ENCODE measurements around the gene GALNS.
"Not testable (repeated sequence)": the region's sequence is repeated elsewhere in the genome, so short reads cannot be mapped to it uniquely, and the experiment has no call there.

The GALNS gene

GRCh38 chr16:88834670-88835069 is 22.1 kb downstream of the GALNS start:
- DNase-seq: no peak

- DNase-seq: no peak
These were observed 23.7 kb downstream of the GALNS start for GRCh38 chr16:88833086-88833485.

GRCh38 chr16:88831838-88832237 is 24.9 kb downstream of the GALNS start:
- no peak for DNase-seq

GRCh38 chr16:88830783-88831182 is 26.0 kb downstream of the GALNS start:
- DNase-seq: no peak

- DNase-seq: no peak
These were observed 26.5 kb downstream of the GALNS start for GRCh38 chr16:88830258-88830657.

GRCh38 chr16:88828711-88829110 is 28.0 kb downstream of the GALNS start:
- no peak for DNase-seq

- DNase-seq: no peak
These were observed 29.0 kb downstream of the GALNS start for GRCh38 chr16:88827727-88828126.

- DNase-seq: no peak
These were observed 30.5 kb downstream of the GALNS start for GRCh38 chr16:88826070-88826840.

GRCh38 chr16:88825146-88825545 is 31.6 kb downstream of the GALNS start:
- no peak for DNase-seq

GRCh38 chr16:88824256-88825077 is 32.3 kb downstream of the GALNS start:
- DNase-seq: no peak

GRCh38 chr16:88823646-88824045 is 33.1 kb downstream of the GALNS start:
- DNase-seq: not testable (repeated sequence)

GRCh38 chr16:88822281-88823040 is 34.3 kb downstream of the GALNS start:
- no peak for DNase-seq

GRCh38 chr16:88821168-88821850 is 35.4 kb downstream of the GALNS start:
- no peak for DNase-seq

- DNase-seq: no peak
These were observed 36.2 kb downstream of the GALNS start for GRCh38 chr16:88820385-88821025.

- DNase-seq: no peak
These were observed 37.6 kb downstream of the GALNS start for GRCh38 chr16:88819126-88819525.

- DNase-seq: no peak
These were observed 38.2 kb downstream of the GALNS start for GRCh38 chr16:88818575-88818874.

- DNase-seq: no peak
These were observed 38.8 kb downstream of the GALNS start for GRCh38 chr16:88817785-88818574.

GRCh38 chr16:88816736-88817535 is 39.8 kb downstream of the GALNS start:
- no peak for DNase-seq

GRCh38 chr16:88815901-88816589 is 40.7 kb downstream of the GALNS start:
- peak; percentile 63 to 71 for DNase-seq

- DNase-seq: no peak
These were observed 41.5 kb downstream of the GALNS start for GRCh38 chr16:88815227-88815626.

Data from activated CD4-positive, alpha-beta T cell treated with anti-CD3 and anti-CD28 coated beads, Interleukin-2, amount 50 U/mL, for 48 hours (primary cell).